H1 (cell line): ENCODE measurements around the gene MAML1. TPM values are rescaled to one million over a fixed set of nuclear protein-coding genes. Genes with fewer than 3 reads are reported as not detected.

ENCODE experiments used
- CTCF ChIA-PET: fragments of 300-600 bp; sonication (Branson Sonifier 250); formaldehyde crosslinking; loops from one replicate; lab custom pipeline; 2021; ENCODE audit not compliant: partially characterized antibody; lab: Charles Lee
- POLR2A ChIA-PET: fragments of 300-600 bp; sonication (Branson Sonifier 250); formaldehyde crosslinking; loops from one replicate; lab custom pipeline; 2021; ENCODE audit warnings: inconsistent platforms; ENCODE audit not compliant: partially characterized antibody; lab: Charles Lee
- DNase-seq, 2 experiments: peaks; one replicate each; pipeline versions ENCODE4 v3.0.0 to v3.0.0-alpha.2; 2010 to 2022; ENCODE audit warnings: low spot score in 2 of 2, low read depth in 1 of 2, mixed read lengths in 1 of 2
- FAIRE-seq: peaks from 2 replicates; lab custom pipeline; 2011; peaks lifted over from hg19 to GRCh38; lab: Jason Lieb, UNC
- H2AFZ ChIP-seq: 2 replicates; pipeline ENCODE4 v1.8.1; 2012; ENCODE audit warnings: low read length, inconsistent platforms
- H2AK5ac ChIP-seq: 2 replicates; pipeline ENCODE4 v1.6.1; 2013; ENCODE audit warnings: low read depth, low read length
- H2BK120ac ChIP-seq: replicated peaks from 2 replicates; pipeline ENCODE3; 2013; ENCODE audit warnings: low read depth, low read length, inconsistent platforms
- H2BK12ac ChIP-seq: 2 replicates; pipeline ENCODE4 v1.6.1; 2013; ENCODE audit warnings: low read depth, low read length
- H2BK15ac ChIP-seq: 2 replicates; pipeline ENCODE4 v1.6.1; 2013; ENCODE audit warnings: low read length
- H2BK20ac ChIP-seq: 2 replicates; pipeline ENCODE4 v1.6.1; 2013; ENCODE audit warnings: low read length
- H2BK5ac ChIP-seq: 2 replicates; pipeline ENCODE4 v1.6.1; 2013; ENCODE audit warnings: low read depth, low read length
- H3K14ac ChIP-seq: 2 replicates; pipeline ENCODE4 v1.6.1; 2013; ENCODE audit warnings: inconsistent platforms; ENCODE audit not compliant: insufficient read length
- H3K18ac ChIP-seq: 2 replicates; pipeline ENCODE4 v1.6.1; 2013; ENCODE audit warnings: low read length; ENCODE audit errors: extremely low read depth
- H3K23ac ChIP-seq: 2 replicates; pipeline ENCODE4 v1.6.1; 2013; ENCODE audit warnings: inconsistent platforms; ENCODE audit not compliant: insufficient read length
- H3K23me2 ChIP-seq: 2 replicates; pipeline ENCODE4 v1.6.1; 2013; ENCODE audit warnings: low read depth, low read length
- H3K27ac ChIP-seq: 2 replicates; pipeline ENCODE4 v1.6.1; 2011; ENCODE audit warnings: low read depth, low read length, inconsistent platforms
- H3K27me3 ChIP-seq, 4 experiments: replicated peaks in 1 of 4; 1 replicate in 1 of 4; 2 replicates in 3 of 4; pipeline versions ENCODE4 v1.6.1 to v1.8.1; 2011 to 2013; ENCODE audit warnings: low read length in 3 of 4, mild to moderate bottlenecking in 3 of 4, inconsistent platforms in 2 of 4, mixed read lengths in 2 of 4, moderate library complexity in 1 of 4; ENCODE audit not compliant: control insufficient read depth in 3 of 4, insufficient read depth in 3 of 4; ENCODE audit errors: extremely low read depth in 1 of 4
- H3K36me3 ChIP-seq, 4 experiments: 2 replicates each; pipeline versions ENCODE4 v1.6.1 to v1.8.1; 2011 to 2013; ENCODE audit warnings: mild to moderate bottlenecking in 4 of 4, low read length in 3 of 4, moderate library complexity in 2 of 4, control low read depth in 1 of 4, inconsistent platforms in 1 of 4; ENCODE audit not compliant: insufficient read depth in 4 of 4, control insufficient read depth in 2 of 4
- H3K4ac ChIP-seq: replicated peaks from 2 replicates; pipeline ENCODE3; 2013; ENCODE audit warnings: low read length, low read depth, mixed read lengths, inconsistent platforms; ENCODE audit not compliant: insufficient read length
- H3K4me1 ChIP-seq, 4 experiments: replicated peaks in 1 of 4; 1 replicate in 1 of 4; 2 replicates in 3 of 4; pipeline versions ENCODE4 v1.6.1 to v1.8.1; 2011 to 2013; ENCODE audit warnings: low read length in 3 of 4, inconsistent platforms in 2 of 4, mixed read lengths in 1 of 4; ENCODE audit not compliant: insufficient read depth in 4 of 4, control insufficient read depth in 3 of 4
- H3K4me2 ChIP-seq, 2 experiments: 2 replicates each; pipeline versions ENCODE4 v1.6.1 to v1.8.1; 2011 to 2013; ENCODE audit warnings: low read depth in 2 of 2, low read length in 2 of 2, control low read depth in 1 of 2, inconsistent platforms in 1 of 2, mild to moderate bottlenecking in 1 of 2; ENCODE audit not compliant: insufficient read depth in 1 of 2
- H3K4me3 ChIP-seq, 4 experiments: fragments of 200-600, 300-600 bp in 1 of 4; sonication (generic), shearing (Covaris generic), sonication (Bioruptor Twin) in 1 of 4; 2 replicates each; pipeline versions ENCODE4 v1.5.1 to v1.8.1; 2011 to 2016; ENCODE audit warnings: low read length in 4 of 4, low read depth in 3 of 4, control low read depth in 2 of 4, inconsistent platforms in 2 of 4, mild to moderate bottlenecking in 2 of 4, mixed read lengths in 1 of 4, moderate library complexity in 1 of 4; ENCODE audit not compliant: insufficient read depth in 2 of 4; ENCODE audit errors: extremely low read depth in 1 of 4
- H3K56ac ChIP-seq: replicated peaks from 2 replicates; pipeline ENCODE3; 2013; ENCODE audit warnings: low read depth, mild to moderate bottlenecking, mixed read lengths, low read length, inconsistent platforms; ENCODE audit not compliant: insufficient read length
- H3K79me1 ChIP-seq: 2 replicates; pipeline ENCODE4 v1.6.1; 2013; ENCODE audit warnings: low read depth, low read length, control low read depth
- H3K79me2 ChIP-seq, 2 experiments: 2 replicates each; pipeline versions ENCODE4 v1.6.1 to v1.8.1; 2012 to 2013; ENCODE audit warnings: low read length in 2 of 2, mild to moderate bottlenecking in 2 of 2, inconsistent platforms in 1 of 2; ENCODE audit not compliant: insufficient read depth in 2 of 2, control insufficient read depth in 1 of 2
- H3K9ac ChIP-seq, 4 experiments: replicated peaks in 1 of 4; 1 replicate in 1 of 4; 2 replicates in 3 of 4; pipeline versions ENCODE4 v1.6.1 to v1.8.1; 2011 to 2013; ENCODE audit warnings: low read depth in 3 of 4, low read length in 3 of 4, control low read depth in 2 of 4, mild to moderate bottlenecking in 2 of 4, moderate library complexity in 2 of 4, inconsistent platforms in 1 of 4; ENCODE audit errors: extremely low read depth in 1 of 4
- H3K9me3 ChIP-seq, 2 experiments: 2 replicates each; pipeline versions ENCODE4 v1.6.1 to v1.8.1; 2012 to 2013; ENCODE audit warnings: mild to moderate bottlenecking in 2 of 2, moderate library complexity in 2 of 2, control low read depth in 1 of 2, inconsistent platforms in 1 of 2, low read depth in 1 of 2, low read length in 1 of 2, mixed read lengths in 1 of 2; ENCODE audit not compliant: insufficient read depth in 2 of 2
- H4K20me1 ChIP-seq, 2 experiments: replicated peaks in 1 of 2; 2 replicates each; pipeline versions ENCODE3 to v1.8.1; 2011 to 2013; ENCODE audit warnings: inconsistent platforms in 2 of 2, low read length in 2 of 2, mild to moderate bottlenecking in 1 of 2; ENCODE audit not compliant: insufficient read depth in 2 of 2, control insufficient read depth in 1 of 2
- H4K5ac ChIP-seq: 2 replicates; pipeline ENCODE4 v1.6.1; 2013; ENCODE audit warnings: low read length, low read depth, mixed read lengths, inconsistent platforms; ENCODE audit not compliant: insufficient read length
- H4K8ac ChIP-seq: 2 replicates; pipeline ENCODE4 v1.8.0; 2013; ENCODE audit warnings: mild to moderate bottlenecking, moderate library complexity, low read length, inconsistent platforms; ENCODE audit not compliant: insufficient read depth; ENCODE audit errors: extremely low read depth
- H4K91ac ChIP-seq: replicated peaks from 2 replicates; pipeline ENCODE3; 2013; ENCODE audit warnings: low read length, mixed read lengths, inconsistent platforms; ENCODE audit not compliant: insufficient read length
- JUND ChIP-seq: IDR thresholded peaks from 2 replicates; pipeline ENCODE4 v1.6.1; 2011; ENCODE audit warnings: mild to moderate bottlenecking, improper control_type of control experiment, low read length
- POU5F1 ChIP-seq: IDR thresholded peaks from 2 replicates; pipeline ENCODE4 v1.6.1; 2011; ENCODE audit warnings: low read depth, mild to moderate bottlenecking, low read length, moderate library complexity
- RAD21 ChIP-seq, 2 experiments: IDR thresholded peaks in 1 of 2; conservative IDR thresholded peaks in 1 of 2; 2 replicates each; pipeline ENCODE4 v1.6.1; 2011; ENCODE audit warnings: low read depth in 2 of 2, low read length in 2 of 2, improper control_type of control experiment in 1 of 2, inconsistent platforms in 1 of 2, mild to moderate bottlenecking in 1 of 2, moderate library complexity in 1 of 2
- SP4 ChIP-seq: IDR thresholded peaks from 2 replicates; pipeline ENCODE4 v1.6.1; 2012; ENCODE audit warnings: low read length, inconsistent platforms
- TBP ChIP-seq: IDR thresholded peaks from 2 replicates; pipeline ENCODE4 v1.6.1; 2011; ENCODE audit warnings: low read depth, low read length, improper control_type of control experiment
- TEAD4 ChIP-seq: IDR thresholded peaks from 2 replicates; pipeline ENCODE4 v1.6.1; 2012; ENCODE audit warnings: low read depth, low read length, inconsistent platforms, mixed read lengths
- WGBS, 2 experiments: shearing (Covaris generic) in 1 of 2; methylation state at CpG; one replicate each; pipeline versions ENCODE4 v1.1.6 to v1.1.7; 2013 to 2015; ENCODE audit warnings: low lambda C conversion rate in 2 of 2, mixed read lengths in 2 of 2, inconsistent platforms in 1 of 2, low coverage in 1 of 2, missing lambda C conversion rate in 1 of 2; ENCODE audit not compliant: insufficient replicate concordance in 2 of 2, insufficient coverage in 1 of 2, insufficient read length in 1 of 2; ENCODE audit errors: extremely low coverage in 1 of 2, missing lambda C conversion rate in 1 of 2; 5-methylcytosine and 5-hydroxymethylcytosine counted together
- polyA plus RNA-seq, 7 experiments: library from polyadenylated mRNA; depleted of rRNA in 3 of 7; stranded (reverse) in 5 of 7; unstranded in 2 of 7; fragments of >200 nt in 5 of 7; fragments of 200-250 nt in 2 of 7; gene quantifications; 1 replicate in 5 of 7; 2 replicates in 1 of 7; 4 replicates in 1 of 7; pipeline versions ENCODE4 v1.2.1 to v1.2.3, GENCODE V29; 2011 to 2013; ENCODE audit warnings: missing spikeins in 2 of 7, mixed read lengths in 2 of 7
- total RNA-seq: library from RNA; stranded (reverse); fragmentation: NEBNext Ultra II Directional; extraction: Animal tissue kit (Norgen Biotek cat#: 25700); gene quantifications from 2 replicates; pipeline ENCODE4 v1.2.1, GENCODE V29; 2021
- TF ChIP-seq, protein P1 (sequence below), 3 experiments: IDR thresholded peaks; 1 replicate in 2 of 3; 2 replicates in 1 of 3; pipeline versions ENCODE4 v1.5.1 to v1.6.1; 2011; ENCODE audit warnings: low read length in 3 of 3, mild to moderate bottlenecking in 3 of 3, inconsistent platforms in 2 of 3, low read depth in 1 of 3, moderate library complexity in 1 of 3; ENCODE audit not compliant: insufficient read depth in 1 of 3; ENCODE audit errors: control extremely low read depth in 1 of 3

MAML1 gene
- total and polyA plus RNA-seq, 2 of the 8 experiments (the other 6 are each of a cell fraction or from before 2014, with no cell fraction given), result 17.1 to 41.9 TPM

DNA sequence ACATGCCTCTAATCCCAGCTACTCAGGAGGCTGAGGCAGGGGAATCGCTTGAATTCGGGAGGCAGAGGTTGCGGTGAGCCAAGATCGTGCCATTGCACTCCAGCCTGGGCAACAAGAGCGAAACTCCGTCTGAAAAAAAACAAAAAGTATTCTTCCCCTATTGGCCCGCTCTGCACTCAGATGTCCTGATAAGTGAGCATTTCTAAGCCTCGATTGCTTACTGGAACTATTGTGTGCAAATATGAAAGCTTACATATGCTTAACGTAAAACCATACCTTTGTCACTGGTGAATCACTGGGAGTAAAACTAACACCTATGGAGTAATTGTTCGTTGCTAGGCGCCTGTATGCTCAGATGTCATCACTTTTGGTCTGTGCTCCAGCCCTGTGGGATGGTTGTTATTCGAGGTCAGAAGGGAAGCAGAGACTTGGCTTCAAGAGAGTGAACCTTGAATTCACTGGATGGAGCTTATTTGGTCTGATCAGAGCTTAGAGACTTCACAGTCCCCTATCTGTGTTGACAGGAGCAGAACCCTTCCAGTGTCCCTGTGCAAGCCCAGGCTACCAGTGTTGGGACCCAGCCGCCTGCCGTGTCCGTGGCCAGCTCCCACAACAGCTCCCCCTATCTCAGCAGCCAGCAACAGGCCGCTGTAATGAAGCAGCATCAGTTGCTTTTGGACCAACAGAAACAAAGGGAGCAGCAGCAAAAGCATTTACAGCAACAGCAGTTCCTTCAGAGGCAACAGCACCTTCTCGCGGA lies 35.9 kb downstream of the MAML1 start:
- peaks cover 25 to 63% (median 47%) of the 10 kb centered on the region in 4 experiments for H3K36me3 ChIP-seq
- no peak overlapping the region for H2BK20ac ChIP-seq
- no peak overlapping the region for H3K18ac ChIP-seq
- TF ChIP-seq TBP (0 out of 2 replicates have a peak, but pooled peaks have one; percentile 30), JUND (no peak), SP4 (no peak), RAD21 (IDR thresholded peaks at IDR 0.05 in 1 of 2, conservative IDR thresholded peaks at IDR 0.05 in 1 of 2; ENCODE audit: low read depth in 2 of 2, low read length in 2 of 2) (peak; percentile 19 to 48; a peak in 2 of 4 replicates), TEAD4 (no peak), POU5F1 (no peak)
- TF ChIP-seq, protein P1, sequence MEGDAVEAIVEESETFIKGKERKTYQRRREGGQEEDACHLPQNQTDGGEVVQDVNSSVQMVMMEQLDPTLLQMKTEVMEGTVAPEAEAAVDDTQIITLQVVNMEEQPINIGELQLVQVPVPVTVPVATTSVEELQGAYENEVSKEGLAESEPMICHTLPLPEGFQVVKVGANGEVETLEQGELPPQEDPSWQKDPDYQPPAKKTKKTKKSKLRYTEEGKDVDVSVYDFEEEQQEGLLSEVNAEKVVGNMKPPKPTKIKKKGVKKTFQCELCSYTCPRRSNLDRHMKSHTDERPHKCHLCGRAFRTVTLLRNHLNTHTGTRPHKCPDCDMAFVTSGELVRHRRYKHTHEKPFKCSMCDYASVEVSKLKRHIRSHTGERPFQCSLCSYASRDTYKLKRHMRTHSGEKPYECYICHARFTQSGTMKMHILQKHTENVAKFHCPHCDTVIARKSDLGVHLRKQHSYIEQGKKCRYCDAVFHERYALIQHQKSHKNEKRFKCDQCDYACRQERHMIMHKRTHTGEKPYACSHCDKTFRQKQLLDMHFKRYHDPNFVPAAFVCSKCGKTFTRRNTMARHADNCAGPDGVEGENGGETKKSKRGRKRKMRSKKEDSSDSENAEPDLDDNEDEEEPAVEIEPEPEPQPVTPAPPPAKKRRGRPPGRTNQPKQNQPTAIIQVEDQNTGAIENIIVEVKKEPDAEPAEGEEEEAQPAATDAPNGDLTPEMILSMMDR (IDR thresholded peaks at IDR 0.05; ENCODE audit: control extremely low read depth in 1 of 3, insufficient read depth in 1 of 3, low read depth in 1 of 3, low read length in 3 of 3), result peak; percentile 55 to 67 (median 57)
- TF ChIP-seq, all 59 proteins: peak for 3
- Histone ChIP-seq H3K9ac (no peak overlapping the region), H2BK120ac (no peak overlapping the region), H3K4me3 (no peak overlapping the region), H3K14ac (no peak overlapping the region), H4K20me1 (peaks cover 8 to 21% of the 10 kb centered on the region in 2 experiments), H4K91ac (no peak overlapping the region), H3K23ac (no peak overlapping the region), H3K23me2 (no peaks in the 10 kb centered on the region), H4K5ac (no peak overlapping the region), H4K8ac (no peak overlapping the region), H3K9me3 (no peaks in the 10 kb centered on the region), H3K4ac (no peak overlapping the region), H3K4me1 (peaks cover under 1 to 8% (median 1%) of the 10 kb centered on the region in 4 experiments; a peak in 5 of 7 replicates), H2AK5ac (no peak overlapping the region), H2BK5ac (no peak overlapping the region), H3K27ac (no peak overlapping the region), H3K79me2 (peaks cover 0 to 43% of the 10 kb centered on the region in 2 experiments; a peak in 2 of 4 replicates), H2AFZ (no peak overlapping the region), H3K4me2 (no peak overlapping the region), H3K27me3 (no peaks in the 10 kb centered on the region), H3K56ac (no peak overlapping the region), H2BK15ac (no peak overlapping the region), H2BK12ac (no peak overlapping the region), H3K79me1 (peaks cover 11% of the 10 kb centered on the region)
- no peak for DNase-seq
- ChIA-PET POLR2A (interaction anchor here (1.6 to 2.5 kb wide), 4 partner anchors 9 to 150 kb away, joined by 3 to 10 read pairs (median 6); partner anchors contain the start of gene MAML1), CTCF (interaction anchor here (0.6 to 6.0 kb wide), 16 partner anchors 8 to 625 kb away, joined by 3 to 53 read pairs (median 4); partner anchors contain the start of gene LTC4S)
- FAIRE-seq, result no peak
- WGBS, 2 experiments, result 93% methylated on average over 18 of the region's 18 CpGs; no CpG with 5 or more reads in 1 of the 2 experiments
